ENCODE results near the gene TBC1D14. TPM values are rescaled to one million over a fixed set of nuclear protein-coding genes. Genes with fewer than 3 reads are reported as not detected.

The TBC1D14 gene
- total and polyA plus RNA-seq, 9 of the 15 experiments (the other 6 are each of a cell fraction or from before 2014, with no cell fraction given) = 2.1 to 59.6 (median 44.8) TPM

- TF ChIP-seq ZNF253 (CRISPR knock-in tag; conservative IDR thresholded peaks at IDR 0.05) (no peak), LCOR (CRISPR knock-in tag; IDR thresholded peaks at IDR 0.05) (no peak), ZNF143 (CRISPR knock-in tag; IDR thresholded peaks at IDR 0.05) (no peak), ELF2 (CRISPR knock-in tag; IDR thresholded peaks at IDR 0.05) (no peak)
Measured at GRCh38 chr4:7048642-7049041, 139.0 kb downstream of the TBC1D14 start (continued).

DNA sequence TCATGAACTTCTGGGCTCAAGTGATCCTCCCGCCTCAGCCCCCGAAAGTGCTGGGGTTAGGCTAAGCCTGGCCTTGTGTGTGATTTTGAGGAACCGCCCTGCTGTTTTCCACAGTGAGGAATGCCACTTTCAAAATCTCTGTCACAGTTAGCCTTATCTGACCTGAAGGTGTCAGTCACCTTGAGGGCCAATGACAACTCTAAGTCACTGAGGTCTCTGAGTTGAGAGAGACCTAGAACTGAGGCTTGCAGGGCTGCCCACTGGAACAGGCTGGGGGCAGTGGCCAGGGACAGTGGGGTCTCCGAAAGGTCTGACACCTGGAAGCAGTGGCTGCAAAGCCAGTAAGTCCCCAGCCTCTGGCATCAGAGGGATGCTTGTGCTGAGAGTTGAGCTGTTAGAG, 139.7 kb downstream of the TBC1D14 start:
- H3K79me2 ChIP-seq (ENCODE audit: control insufficient read depth, insufficient read depth, low read length) = peaks cover 60% of the 10 kb centered on the region
- FAIRE-seq (no peak), ATAC-seq (no peak), DNase-seq (ENCODE audit: extremely low read depth in 1 of 4, low spot score in 3 of 4) (no peak)
- no TSS peak for BruUV-seq (replicated peaks)
- intact Hi-C loops (cut with micrococcal nuclease) = no loop called here
- H3K9me1 ChIP-seq (ENCODE audit: control insufficient read depth, insufficient read depth, low read length) = peaks cover 6% of the 10 kb centered on the region
- peaks cover 26% of the 10 kb centered on the region for H4K20me1 ChIP-seq (replicated peaks; ENCODE audit: control insufficient read depth, insufficient read depth, low read length)
- H3K27me3 ChIP-seq (ENCODE audit: control insufficient read depth in 2 of 2, insufficient read depth in 2 of 2, low read length in 2 of 2) = no peaks in the 10 kb centered on the region
- no peak overlapping the region for H2AFZ ChIP-seq (ENCODE audit: low read depth, low read length)
- H3K9me3 ChIP-seq (replicated peaks; ENCODE audit: control insufficient read depth, insufficient read depth, low read depth, low read length) = no peaks in the 10 kb centered on the region
- peaks cover 27% of the 10 kb centered on the region; the same call in 2 of the 3 replicates for H3K36me3 ChIP-seq (ENCODE audit: control insufficient read depth, insufficient read depth, low read length)
- in situ Hi-C loops (cut with MboI) = no loop called here
- H3K27ac ChIP-seq (ENCODE audit: extremely low read depth, low read depth, low read length) = no peak overlapping the region
- POLR2A ChIA-PET = interaction anchor here (0.8 to 1.8 kb wide), 2 partner anchors 10 to 13 kb away, joined by 4 to 8 read pairs; no protein-coding TSS in a partner anchor
- H3K4me1 ChIP-seq (replicated peaks in 1 of 2; ENCODE audit: control insufficient read depth in 2 of 2, insufficient read depth in 2 of 2, low read length in 2 of 2) = peaks cover 14 to 59% of the 10 kb centered on the region in 2 experiments; a peak in 4 of 5 replicates
- CTCF ChIA-PET (ENCODE audit: low intra/inter-chr PET ratio) = no interaction called here
- no peak overlapping the region for H3K4me3 ChIP-seq
- 85% methylated on average over 4 of the region's 4 CpGs for WGBS (ENCODE audit: insufficient coverage, low coverage, missing lambda C conversion rate)
- no peak overlapping the region for H3K9ac ChIP-seq (ENCODE audit: insufficient read depth in 1 of 2, low read depth in 2 of 2, low read length in 2 of 2)
- no peak overlapping the region for H3K4me2 ChIP-seq (ENCODE audit: insufficient read depth, low read length)
- TF ChIP-seq MCM3 (IDR thresholded peaks at IDR 0.05) (no peak), XRCC4 (IDR thresholded peaks at IDR 0.05; ENCODE audit: extremely low read depth, insufficient read depth, insufficient read length) (no peak), ZNF174 (CRISPR knock-in tag; IDR thresholded peaks at IDR 0.05) (no peak)
- TF ChIP-seq, protein P1, sequence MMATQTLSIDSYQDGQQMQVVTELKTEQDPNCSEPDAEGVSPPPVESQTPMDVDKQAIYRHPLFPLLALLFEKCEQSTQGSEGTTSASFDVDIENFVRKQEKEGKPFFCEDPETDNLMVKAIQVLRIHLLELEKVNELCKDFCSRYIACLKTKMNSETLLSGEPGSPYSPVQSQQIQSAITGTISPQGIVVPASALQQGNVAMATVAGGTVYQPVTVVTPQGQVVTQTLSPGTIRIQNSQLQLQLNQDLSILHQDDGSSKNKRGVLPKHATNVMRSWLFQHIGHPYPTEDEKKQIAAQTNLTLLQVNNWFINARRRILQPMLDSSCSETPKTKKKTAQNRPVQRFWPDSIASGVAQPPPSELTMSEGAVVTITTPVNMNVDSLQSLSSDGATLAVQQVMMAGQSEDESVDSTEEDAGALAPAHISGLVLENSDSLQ (IDR thresholded peaks at IDR 0.05) = peak; percentile 72

All from K562 (cell line).